ENCODE results near the gene EXPH5. TPM values are rescaled to one million over a fixed set of nuclear protein-coding genes. Genes with fewer than 3 reads are reported as not detected.

EXPH5 gene
- total and polyA plus RNA-seq, 9 of the 15 experiments (the other 6 are each of a cell fraction or from before 2014, with no cell fraction given), result 1.3 to 8.5 (median 4.8) TPM

- TF ChIP-seq CHD7 (IDR thresholded peaks at IDR 0.05; ENCODE audit: low read depth, low read length) (no peak), ETV5 (CRISPR knock-in tag; IDR thresholded peaks at IDR 0.05; ENCODE audit: low read depth) (no peak), PTBP1 (IDR thresholded peaks at IDR 0.05; ENCODE audit: low read depth, low read length) (peak; percentile 56; the same call in 1 of the 2 replicates), RFX7 (CRISPR knock-in tag; IDR thresholded peaks at IDR 0.05) (no peak), RNF219 (CRISPR knock-in tag; IDR thresholded peaks at IDR 0.05) (no peak), SETDB1 (IDR thresholded peaks at IDR 0.05; ENCODE audit: low read length) (no peak), CC2D1A (IDR thresholded peaks at IDR 0.05) (peak; percentile 79), NFRKB (IDR thresholded peaks at IDR 0.05; ENCODE audit: low read depth) (peak; percentile 66), ZC3H11A (IDR thresholded peaks at IDR 0.05; ENCODE audit: low read depth, low read length) (no peak), BRD4 (IDR thresholded peaks at IDR 0.05) (no peak), GTF2E2 (tag; IDR thresholded peaks at IDR 0.05) (peak; percentile 89)
These were observed 95.3 kb downstream of the EXPH5 start, which contains the start of gene POGLUT3 (continued) for GRCh38 chr11:108498046-108498815.
